ENCODE data around the gene NUDT17.

DNA sequence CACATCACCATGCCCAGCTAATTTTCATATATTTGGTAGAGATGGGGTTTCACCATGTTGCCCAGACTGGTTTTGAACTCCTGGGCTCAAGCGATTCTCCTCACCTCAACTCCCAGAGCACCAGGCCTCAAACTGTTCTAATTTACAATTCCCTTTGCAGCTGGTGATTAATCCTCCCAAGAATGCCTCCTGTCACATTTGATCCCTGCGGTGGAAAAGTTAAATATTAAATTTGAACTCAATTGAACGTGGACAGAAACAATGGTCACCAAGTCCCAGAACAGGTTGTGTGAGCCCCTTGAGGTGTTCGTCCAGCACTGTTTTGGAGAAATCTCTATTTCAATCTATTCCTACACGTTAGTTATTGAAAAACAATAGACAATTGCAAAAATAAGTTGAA, 42.2 kb downstream of the NUDT17 start:
- TF ChIP-seq POLR2AphosphoS5 (IDR thresholded peaks at IDR 0.05) = no peak
- no peak for TF ChIP-seq POLR2A (IDR thresholded peaks at IDR 0.05)
- TF ChIP-seq, protein P1, sequence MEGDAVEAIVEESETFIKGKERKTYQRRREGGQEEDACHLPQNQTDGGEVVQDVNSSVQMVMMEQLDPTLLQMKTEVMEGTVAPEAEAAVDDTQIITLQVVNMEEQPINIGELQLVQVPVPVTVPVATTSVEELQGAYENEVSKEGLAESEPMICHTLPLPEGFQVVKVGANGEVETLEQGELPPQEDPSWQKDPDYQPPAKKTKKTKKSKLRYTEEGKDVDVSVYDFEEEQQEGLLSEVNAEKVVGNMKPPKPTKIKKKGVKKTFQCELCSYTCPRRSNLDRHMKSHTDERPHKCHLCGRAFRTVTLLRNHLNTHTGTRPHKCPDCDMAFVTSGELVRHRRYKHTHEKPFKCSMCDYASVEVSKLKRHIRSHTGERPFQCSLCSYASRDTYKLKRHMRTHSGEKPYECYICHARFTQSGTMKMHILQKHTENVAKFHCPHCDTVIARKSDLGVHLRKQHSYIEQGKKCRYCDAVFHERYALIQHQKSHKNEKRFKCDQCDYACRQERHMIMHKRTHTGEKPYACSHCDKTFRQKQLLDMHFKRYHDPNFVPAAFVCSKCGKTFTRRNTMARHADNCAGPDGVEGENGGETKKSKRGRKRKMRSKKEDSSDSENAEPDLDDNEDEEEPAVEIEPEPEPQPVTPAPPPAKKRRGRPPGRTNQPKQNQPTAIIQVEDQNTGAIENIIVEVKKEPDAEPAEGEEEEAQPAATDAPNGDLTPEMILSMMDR (IDR thresholded peaks at IDR 0.05) = no peak
- TF ChIP-seq EP300 (IDR thresholded peaks at IDR 0.05; ENCODE audit: low read depth) = no peak

Data from transverse colon (tissue), 4 donors.